HG03135 (cell line): ENCODE results near the gene UNCX.

Source experiments
- ATAC-seq: cut with Tn5 transposase; IDR thresholded peaks from one replicate; pipeline ENCODE4 v1.9.1; 2021; ENCODE audit warnings: mild to moderate bottlenecking, moderate library complexity; ENCODE audit not compliant: unreplicated experiment

The UNCX gene

GRCh38 chr7:1242606-1243289, 10.1 kb downstream of the UNCX start:
- no peak for ATAC-seq

- ATAC-seq: no peak
Observed at GRCh38 chr7:1243290-1243963, 10.8 kb downstream of the UNCX start.

- ATAC-seq: no peak
Observed at GRCh38 chr7:1243964-1244416, 11.3 kb downstream of the UNCX start.

- no peak for ATAC-seq
Observed at GRCh38 chr7:1244700-1245523, 12.2 kb downstream of the UNCX start.

GRCh38 chr7:1245524-1246050, 12.9 kb downstream of the UNCX start:
- ATAC-seq: no peak

- no peak for ATAC-seq
Observed at GRCh38 chr7:1246160-1246870, 13.6 kb downstream of the UNCX start.

- no peak for ATAC-seq
Observed at GRCh38 chr7:1246871-1247526, 14.3 kb downstream of the UNCX start.

- no peak for ATAC-seq
Observed at GRCh38 chr7:1247527-1248041, 14.9 kb downstream of the UNCX start.

- no peak for ATAC-seq
Observed at GRCh38 chr7:1248143-1248915, 15.7 kb downstream of the UNCX start.

GRCh38 chr7:1248916-1249581, 16.4 kb downstream of the UNCX start:
- ATAC-seq: no peak

- ATAC-seq: no peak
Observed at GRCh38 chr7:1249731-1250130, 17.1 kb downstream of the UNCX start.

GRCh38 chr7:1250901-1251300, 18.2 kb downstream of the UNCX start:
- ATAC-seq: no peak

GRCh38 chr7:1251796-1252539, 19.3 kb downstream of the UNCX start:
- no peak for ATAC-seq

GRCh38 chr7:1252540-1253090, 19.9 kb downstream of the UNCX start:
- ATAC-seq: no peak

- ATAC-seq: no peak
Observed at GRCh38 chr7:1253681-1254181, 21.1 kb downstream of the UNCX start.

- no peak for ATAC-seq
Observed at GRCh38 chr7:1254281-1255079, 21.8 kb downstream of the UNCX start.
